Measurements from ENCODE around the gene IL4R.
"Not testable (repeated sequence)": the region's sequence is repeated elsewhere in the genome, so short reads cannot be mapped to it uniquely, and the experiment has no call there.

The IL4R gene

GRCh38 chr16:27315333-27316037 lies 1.7 kb downstream of the IL4R start:
- peak; percentile 35 for DNase-seq

- DNase-seq: no peak
Measured at GRCh38 chr16:27316038-27316680, 2.4 kb downstream of the IL4R start.

- DNase-seq: no peak
Measured at GRCh38 chr16:27317320-27317719, 3.5 kb downstream of the IL4R start.

- no peak for DNase-seq
Measured at GRCh38 chr16:27317738-27318391, 4.1 kb downstream of the IL4R start.

GRCh38 chr16:27318392-27319256 lies 4.8 kb downstream of the IL4R start:
- no peak for DNase-seq

- DNase-seq: no peak
Measured at GRCh38 chr16:27319257-27319965, 5.6 kb downstream of the IL4R start.

- no peak for DNase-seq
Measured at GRCh38 chr16:27320261-27321012, 6.7 kb downstream of the IL4R start.

GRCh38 chr16:27321013-27321915 lies 7.5 kb downstream of the IL4R start:
- DNase-seq: peak; percentile 40

- DNase-seq: no peak
Measured at GRCh38 chr16:27322858-27323780, 9.3 kb downstream of the IL4R start.

GRCh38 chr16:27323781-27324561 lies 10.2 kb downstream of the IL4R start:
- no peak for DNase-seq

GRCh38 chr16:27324851-27325301 lies 11.1 kb downstream of the IL4R start:
- no peak for DNase-seq

GRCh38 chr16:27325736-27326135 lies 12.0 kb downstream of the IL4R start:
- no peak for DNase-seq

GRCh38 chr16:27326251-27326650 lies 12.5 kb downstream of the IL4R start:
- DNase-seq: no peak

- peak; percentile 95 for DNase-seq
Measured at GRCh38 chr16:27326738-27327585, 13.2 kb downstream of the IL4R start.

- DNase-seq: no peak
Measured at GRCh38 chr16:27327586-27327915, 13.8 kb downstream of the IL4R start.

- no peak for DNase-seq
Measured at GRCh38 chr16:27328937-27329336, 15.2 kb downstream of the IL4R start.

- DNase-seq: not testable (repeated sequence)
Measured at GRCh38 chr16:27329376-27330079, 15.8 kb downstream of the IL4R start.

Data from fibroblast of skin of back (primary cell).